Measurements from ENCODE around the gene LIF. TPM values are rescaled to one million over a fixed set of nuclear protein-coding genes. Genes with fewer than 3 reads are reported as not detected.
"Not testable (repeated sequence)": the region's sequence is repeated elsewhere in the genome, so short reads cannot be mapped to it uniquely, and the experiment has no call there.

Gene LIF
- total RNA-seq, 4 donors from 2014 or later = 0.19 to 4.8 (median 1.6) TPM

GRCh38 chr22:30235687-30236170, 10.8 kb downstream of the LIF start:
- intact Hi-C loops (cut with DNase I) = no loop called here
- peaks cover 2 to 17% (median 16%) of the 10 kb centered on the region in 4 donors for H3K4me1 ChIP-seq
- no peak overlapping the region for H3K27ac ChIP-seq (replicated peaks in 1 of 4)
- H3K9me3 ChIP-seq = no peaks in the 10 kb centered on the region
- no peak for TF ChIP-seq POLR2AphosphoS5 (IDR thresholded peaks at IDR 0.05)
- no peak for TF ChIP-seq CTCF (IDR thresholded peaks at IDR 0.05)
- no peak for TF ChIP-seq EP300 (IDR thresholded peaks at IDR 0.05)
- TF ChIP-seq POLR2A (IDR thresholded peaks at IDR 0.05; ENCODE audit: low read depth) = no peak
- 62% methylated on average over 10 of the region's 10 CpGs for WGBS
- no peak overlapping the region for H3K4me3 ChIP-seq
- peaks cover 0 to 11% (median 0%) of the 10 kb centered on the region in 4 donors for H3K27me3 ChIP-seq
- no peaks in the 10 kb centered on the region for H3K36me3 ChIP-seq
- DNase-seq (ENCODE audit: extremely low spot score) = no peak

- intact Hi-C loops (cut with DNase I) = no loop called here
These were observed 11.6 kb downstream of the LIF start for GRCh38 chr22:30234786-30235470.

DNA sequence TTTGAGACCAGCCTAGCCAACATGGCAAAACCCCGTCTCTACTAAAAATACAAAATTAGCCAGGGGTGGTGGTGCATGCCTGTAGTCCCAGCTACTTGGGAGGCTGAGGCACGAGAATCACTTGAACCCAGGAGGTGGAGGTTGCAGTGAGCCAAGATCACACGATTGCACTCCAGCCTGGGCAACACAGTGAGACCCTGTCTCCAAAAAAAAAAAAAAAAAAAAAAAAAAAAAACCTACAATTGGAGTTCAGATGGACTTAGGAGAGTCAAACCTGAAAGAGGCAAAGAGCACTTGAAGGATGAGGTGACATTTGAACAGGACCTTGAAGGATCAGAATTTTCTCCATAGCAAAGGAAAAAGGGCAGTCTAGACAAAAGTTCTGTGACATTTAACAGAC, 12.2 kb downstream of the LIF start:
- WGBS = 76% methylated on average over 3 of the region's 3 CpGs
- H3K27ac ChIP-seq (replicated peaks in 1 of 4); H3K36me3 ChIP-seq; H3K4me3 ChIP-seq; DNase-seq (ENCODE audit: extremely low spot score); H3K9me3 ChIP-seq; intact Hi-C loops (cut with DNase I): not testable (repeated sequence)
- Histone ChIP-seq H3K4me1 (peaks cover 2 to 17% (median 16%) of the 10 kb centered on the region in 4 donors), H3K27me3 (peaks cover 0 to 16% (median 0%) of the 10 kb centered on the region in 4 donors)

More at GRCh38 chr22:30234786-30235470, 11.6 kb downstream of the LIF start:
- no peaks in the 10 kb centered on the region for H3K36me3 ChIP-seq
- 69% methylated on average over 7 of the region's 7 CpGs for WGBS
- H3K27me3 ChIP-seq = peaks cover 0 to 11% (median 0%) of the 10 kb centered on the region in 4 donors
- no peak overlapping the region for H3K4me3 ChIP-seq
- no peak for DNase-seq (ENCODE audit: extremely low spot score)
- H3K9me3 ChIP-seq = no peaks in the 10 kb centered on the region
- H3K27ac ChIP-seq (replicated peaks in 1 of 4) = no peak overlapping the region
- TF ChIP-seq CTCF (IDR thresholded peaks at IDR 0.05) (no peak), POLR2A (IDR thresholded peaks at IDR 0.05; ENCODE audit: low read depth) (no peak), EP300 (IDR thresholded peaks at IDR 0.05) (no peak), POLR2AphosphoS5 (IDR thresholded peaks at IDR 0.05) (no peak)
- peaks cover 2 to 17% (median 16%) of the 10 kb centered on the region in 4 donors for H3K4me1 ChIP-seq

DNA sequence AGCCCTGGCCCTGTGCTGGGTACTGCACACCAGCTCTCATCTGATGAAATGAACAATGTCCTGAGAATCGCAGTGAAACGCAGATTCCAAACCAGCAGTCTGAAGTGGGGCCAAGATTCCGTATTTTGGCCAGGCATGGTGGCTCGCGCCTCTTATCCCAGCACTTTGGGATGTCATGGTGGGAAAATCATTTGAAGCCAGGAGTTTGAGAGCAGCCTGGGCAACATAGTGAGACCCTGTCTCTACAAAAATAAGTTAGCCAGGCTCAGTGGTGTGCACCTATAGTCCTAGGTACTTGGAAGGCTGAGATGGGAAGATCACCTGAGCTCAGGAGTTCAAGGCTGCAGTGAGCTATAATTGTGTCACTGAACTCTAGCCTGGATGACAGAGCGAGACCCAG, 13.0 kb downstream of the LIF start:
- Histone ChIP-seq H3K9me3 (no peaks in the 10 kb centered on the region), H3K27ac (replicated peaks in 1 of 4) (no peak overlapping the region), H3K4me3 (no peak overlapping the region), H3K27me3 (peaks cover 0 to 23% (median 0%) of the 10 kb centered on the region in 4 donors), H3K36me3 (no peaks in the 10 kb centered on the region), H3K4me1 (peaks cover 2 to 17% (median 16%) of the 10 kb centered on the region in 4 donors)
- TF ChIP-seq POLR2AphosphoS5 (IDR thresholded peaks at IDR 0.05) = no peak
- TF ChIP-seq CTCF (IDR thresholded peaks at IDR 0.05) = no peak
- TF ChIP-seq EP300 (IDR thresholded peaks at IDR 0.05) = no peak
- no peak for TF ChIP-seq POLR2A (IDR thresholded peaks at IDR 0.05; ENCODE audit: low read depth)
- no peak for DNase-seq (ENCODE audit: extremely low spot score)
- 86% methylated on average over 6 of the region's 6 CpGs for WGBS
- intact Hi-C loops (cut with DNase I) = no loop called here

DNA sequence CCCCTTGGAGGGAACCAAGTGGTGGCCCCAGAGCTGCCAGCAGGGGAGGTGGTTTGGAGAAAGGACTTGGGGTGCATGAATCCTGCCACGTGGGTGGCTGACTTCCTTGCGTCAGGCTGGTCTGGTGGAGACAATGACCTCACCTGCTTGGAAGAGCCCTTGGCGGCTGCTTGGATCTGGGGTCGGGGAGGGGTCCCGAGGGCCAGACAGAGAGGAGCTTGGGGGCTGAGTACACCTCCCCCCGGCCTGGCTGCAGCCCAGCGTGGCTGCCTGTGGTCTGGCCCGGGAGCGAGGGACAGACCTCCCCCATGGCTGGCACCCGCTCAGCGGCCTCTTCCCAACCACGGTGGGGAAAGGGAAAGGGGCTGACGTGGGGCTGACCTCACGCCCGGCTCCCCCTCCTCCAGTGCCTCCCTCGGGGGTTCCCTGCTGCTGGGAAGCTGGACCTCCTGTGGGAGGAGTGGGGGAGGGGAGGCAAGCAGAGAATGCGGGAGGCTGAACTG, 13.8 kb downstream of the LIF start:
- WGBS = 38% methylated on average over 12 of the region's 17 CpGs
- H3K4me1 ChIP-seq = peaks cover 2 to 17% (median 16%) of the 10 kb centered on the region in 4 donors
- TF ChIP-seq POLR2A (IDR thresholded peaks at IDR 0.05; ENCODE audit: low read depth) (no peak), POLR2AphosphoS5 (IDR thresholded peaks at IDR 0.05) (no peak), EP300 (IDR thresholded peaks at IDR 0.05) (no peak), CTCF (IDR thresholded peaks at IDR 0.05) (no peak)
- intact Hi-C loops (cut with DNase I) = no loop called here
- no peaks in the 10 kb centered on the region for H3K36me3 ChIP-seq
- DNase-seq (ENCODE audit: extremely low spot score) = no peak
- no peaks in the 10 kb centered on the region for H3K9me3 ChIP-seq
- H3K4me3 ChIP-seq = no peak overlapping the region
- H3K27ac ChIP-seq (replicated peaks in 1 of 4) = no peak overlapping the region
- peaks cover 0 to 23% (median 0%) of the 10 kb centered on the region in 4 donors for H3K27me3 ChIP-seq

Data from esophagus muscularis mucosa (tissue), 4 donors.